GM21529 (cell line): ENCODE results near the gene OPTC.
"Not testable (repeated sequence)": the region's sequence is repeated elsewhere in the genome, so short reads cannot be mapped to it uniquely, and the experiment has no call there.

Experiments
- ATAC-seq: cut with Tn5 transposase; IDR thresholded peaks from one replicate; pipeline ENCODE4 v1.9.1; 2021; ENCODE audit not compliant: unreplicated experiment

Gene OPTC

GRCh38 chr1:203513585-203514031 is 19.7 kb downstream of the OPTC start:
- no peak for ATAC-seq

GRCh38 chr1:203516184-203516583 is 22.2 kb downstream of the OPTC start:
- ATAC-seq: no peak

GRCh38 chr1:203516906-203517305 is 23.0 kb downstream of the OPTC start:
- ATAC-seq: no peak

- ATAC-seq: no peak
Measured at GRCh38 chr1:203517426-203518110, 23.6 kb downstream of the OPTC start.

GRCh38 chr1:203518139-203518538 is 24.2 kb downstream of the OPTC start:
- not testable (repeated sequence) for ATAC-seq

- ATAC-seq: no peak
Measured at GRCh38 chr1:203518541-203518940, 24.6 kb downstream of the OPTC start.

GRCh38 chr1:203519053-203519840 is 25.3 kb downstream of the OPTC start:
- ATAC-seq: no peak

- ATAC-seq: no peak
Measured at GRCh38 chr1:203519896-203520295, 25.9 kb downstream of the OPTC start.

GRCh38 chr1:203520315-203520714 is 26.4 kb downstream of the OPTC start:
- ATAC-seq: no peak

- ATAC-seq: no peak
Measured at GRCh38 chr1:203521074-203521794, 27.3 kb downstream of the OPTC start.

- no peak for ATAC-seq
Measured at GRCh38 chr1:203521812-203522211, 27.9 kb downstream of the OPTC start.

GRCh38 chr1:203522237-203522636 is 28.3 kb downstream of the OPTC start:
- ATAC-seq: no peak

GRCh38 chr1:203523667-203524066 is 29.7 kb downstream of the OPTC start:
- ATAC-seq: no peak

- no peak for ATAC-seq
Measured at GRCh38 chr1:203524152-203524551, 30.2 kb downstream of the OPTC start.

GRCh38 chr1:203524824-203525223 is 30.9 kb downstream of the OPTC start:
- ATAC-seq: no peak

GRCh38 chr1:203525685-203526084 is 31.7 kb downstream of the OPTC start:
- ATAC-seq: no peak

GRCh38 chr1:203526130-203526529 is 32.2 kb downstream of the OPTC start:
- ATAC-seq: no peak

- no peak for ATAC-seq
Measured at GRCh38 chr1:203526572-203526971, 32.6 kb downstream of the OPTC start.

- no peak for ATAC-seq
Measured at GRCh38 chr1:203527013-203527412, 33.1 kb downstream of the OPTC start.

GRCh38 chr1:203528063-203528462 is 34.1 kb downstream of the OPTC start:
- ATAC-seq: no peak

- ATAC-seq: no peak
Measured at GRCh38 chr1:203528976-203529835, 35.3 kb downstream of the OPTC start.
